ENCODE data around the gene SMAD7. TPM values are rescaled to one million over a fixed set of nuclear protein-coding genes. Genes with fewer than 3 reads are reported as not detected.

Gene SMAD7
- total RNA-seq, 2 experiments from 2014 or later = 13.6 to 14.4 TPM

GRCh38 chr18:48962994-48963561 lies 12.3 kb upstream of the SMAD7 start:
- H3K27me3 Mint-ChIP-seq = peaks cover 2% of the 10 kb centered on the region
- no peak overlapping the region for H3K27ac Mint-ChIP-seq
- intact Hi-C loops (cut with micrococcal nuclease) = no loop called here
- POLR2A ChIA-PET = interaction anchor here (0.5 kb wide), 1 partner anchor 79 kb away, joined by 3 read pairs; no protein-coding TSS in a partner anchor
- no peaks in the 10 kb centered on the region for H3K9me3 Mint-ChIP-seq
- no peak for DNase-seq
- H3K36me3 Mint-ChIP-seq = no peaks in the 10 kb centered on the region
- H3K4me1 Mint-ChIP-seq (ENCODE audit: low read depth) = peaks cover 3% of the 10 kb centered on the region
- no peak overlapping the region for H3K4me3 Mint-ChIP-seq
- CTCF ChIA-PET = no interaction called here

GRCh38 chr18:48962252-48962993 lies 11.7 kb upstream of the SMAD7 start:
- no peaks in the 10 kb centered on the region for H3K36me3 Mint-ChIP-seq
- no peak for DNase-seq
- intact Hi-C loops (cut with micrococcal nuclease) = no loop called here
- ChIA-PET POLR2A (no interaction called here), CTCF (no interaction called here)
- H3K27ac Mint-ChIP-seq = no peak overlapping the region
- no peaks in the 10 kb centered on the region for H3K27me3 Mint-ChIP-seq
- no peaks in the 10 kb centered on the region for H3K9me3 Mint-ChIP-seq
- H3K4me1 Mint-ChIP-seq (ENCODE audit: low read depth) = peaks cover 3% of the 10 kb centered on the region
- H3K4me3 Mint-ChIP-seq = no peak overlapping the region

GRCh38 chr18:48961547-48961946 lies 10.8 kb upstream of the SMAD7 start:
- CTCF ChIA-PET = no interaction called here
- Mint-ChIP-seq H3K9me3 (no peaks in the 10 kb centered on the region), H3K36me3 (no peaks in the 10 kb centered on the region), H3K4me3 (no peak overlapping the region), H3K4me1 (ENCODE audit: low read depth) (peaks cover 3% of the 10 kb centered on the region), H3K27ac (no peak overlapping the region), H3K27me3 (no peaks in the 10 kb centered on the region)
- POLR2A ChIA-PET = no interaction called here
- intact Hi-C loops (cut with micrococcal nuclease) = no loop called here
- DNase-seq = no peak

GRCh38 chr18:48959921-48960920 lies 9.5 kb upstream of the SMAD7 start:
- POLR2A ChIA-PET = no interaction called here
- intact Hi-C loops (cut with micrococcal nuclease) = no loop called here
- H3K9me3 Mint-ChIP-seq = no peaks in the 10 kb centered on the region

GRCh38 chr18:48959551-48959920 lies 8.8 kb upstream of the SMAD7 start:
- intact Hi-C loops (cut with micrococcal nuclease) = no loop called here
- no peak overlapping the region for H3K4me3 Mint-ChIP-seq
- DNase-seq = no peak
- ChIA-PET CTCF (no interaction called here), POLR2A (no interaction called here)
- H3K9me3 Mint-ChIP-seq = no peaks in the 10 kb centered on the region
- no peaks in the 10 kb centered on the region for H3K27me3 Mint-ChIP-seq
- peaks cover 17% of the 10 kb centered on the region for H3K4me1 Mint-ChIP-seq (ENCODE audit: low read depth)
- no peak overlapping the region for H3K27ac Mint-ChIP-seq
- H3K36me3 Mint-ChIP-seq = no peaks in the 10 kb centered on the region

More at GRCh38 chr18:48959921-48960920, 9.5 kb upstream of the SMAD7 start:
- Mint-ChIP-seq H3K4me1 (ENCODE audit: low read depth) (peaks cover 14% of the 10 kb centered on the region), H3K27ac (peak overlapping the region; percentile 29), H3K4me3 (no peak overlapping the region), H3K27me3 (no peaks in the 10 kb centered on the region), H3K36me3 (no peaks in the 10 kb centered on the region)
- CTCF ChIA-PET = no interaction called here
- DNase-seq = no peak

- ChIA-PET POLR2A (no interaction called here), CTCF (no interaction called here)
- peaks cover 21% of the 10 kb centered on the region for H3K4me1 Mint-ChIP-seq (ENCODE audit: low read depth)
- intact Hi-C loops (cut with micrococcal nuclease) = no loop called here
- H3K27ac Mint-ChIP-seq = no peak overlapping the region
- no peak for DNase-seq
- H3K4me3 Mint-ChIP-seq = no peak overlapping the region
- no peaks in the 10 kb centered on the region for H3K27me3 Mint-ChIP-seq
- no peaks in the 10 kb centered on the region for H3K36me3 Mint-ChIP-seq
- no peaks in the 10 kb centered on the region for H3K9me3 Mint-ChIP-seq
These were observed 8.2 kb upstream of the SMAD7 start for GRCh38 chr18:48958951-48959350.

- Mint-ChIP-seq H3K27me3 (no peaks in the 10 kb centered on the region), H3K4me3 (no peak overlapping the region), H3K4me1 (ENCODE audit: low read depth) (peaks cover 18% of the 10 kb centered on the region), H3K36me3 (no peaks in the 10 kb centered on the region), H3K9me3 (no peaks in the 10 kb centered on the region), H3K27ac (no peak overlapping the region)
- CTCF ChIA-PET = no interaction called here
- intact Hi-C loops (cut with micrococcal nuclease) = no loop called here
- POLR2A ChIA-PET = no interaction called here
- DNase-seq = no peak
These were observed 6.9 kb upstream of the SMAD7 start for GRCh38 chr18:48957616-48958015.

- intact Hi-C loops (cut with micrococcal nuclease) = no loop called here
- no peak overlapping the region for H3K27ac Mint-ChIP-seq
- H3K4me1 Mint-ChIP-seq (ENCODE audit: low read depth) = peaks cover 18% of the 10 kb centered on the region
- no peak overlapping the region for H3K4me3 Mint-ChIP-seq
- CTCF ChIA-PET = no interaction called here
- POLR2A ChIA-PET = no interaction called here
- H3K36me3 Mint-ChIP-seq = no peaks in the 10 kb centered on the region
- H3K27me3 Mint-ChIP-seq = no peaks in the 10 kb centered on the region
- no peaks in the 10 kb centered on the region for H3K9me3 Mint-ChIP-seq
- no peak for DNase-seq
These were observed 6.4 kb upstream of the SMAD7 start for GRCh38 chr18:48957136-48957535.

GRCh38 chr18:48956356-48956755 lies 5.6 kb upstream of the SMAD7 start:
- Mint-ChIP-seq H3K27me3 (no peaks in the 10 kb centered on the region), H3K4me3 (no peak overlapping the region), H3K36me3 (no peaks in the 10 kb centered on the region), H3K9me3 (no peaks in the 10 kb centered on the region), H3K27ac (no peak overlapping the region), H3K4me1 (ENCODE audit: low read depth) (peaks cover 18% of the 10 kb centered on the region)
- intact Hi-C loops (cut with micrococcal nuclease) = no loop called here
- CTCF ChIA-PET = interaction anchor here (1.3 to 1.5 kb wide), 2 partner anchors 180 to 182 kb away, joined by 3 to 5 read pairs; no protein-coding TSS in a partner anchor
- DNase-seq = no peak
- POLR2A ChIA-PET = no interaction called here

- CTCF ChIA-PET = interaction anchor here (1.3 to 1.5 kb wide), 2 partner anchors 179 to 182 kb away, joined by 3 to 5 read pairs; no protein-coding TSS in a partner anchor
- POLR2A ChIA-PET = no interaction called here
- H3K27ac Mint-ChIP-seq = peak overlapping the region; percentile 62
- DNase-seq = no peak
- H3K27me3 Mint-ChIP-seq = no peaks in the 10 kb centered on the region
- intact Hi-C loops (cut with micrococcal nuclease) = no loop called here
- no peaks in the 10 kb centered on the region for H3K9me3 Mint-ChIP-seq
- no peak overlapping the region for H3K4me3 Mint-ChIP-seq
- peaks cover under 1% of the 10 kb centered on the region for H3K36me3 Mint-ChIP-seq
- H3K4me1 Mint-ChIP-seq (ENCODE audit: low read depth) = peaks cover 18% of the 10 kb centered on the region
These were observed 5.1 kb upstream of the SMAD7 start for GRCh38 chr18:48955830-48956261.

GRCh38 chr18:48954886-48955819 lies 4.4 kb upstream of the SMAD7 start:
- H3K27me3 Mint-ChIP-seq = no peaks in the 10 kb centered on the region
- peak overlapping the region; percentile 62 for H3K27ac Mint-ChIP-seq
- DNase-seq = no peak
- POLR2A ChIA-PET = interaction anchor here (4.0 kb wide), 1 partner anchor 22 kb away, joined by 24 read pairs; no protein-coding TSS in a partner anchor
- CTCF ChIA-PET = interaction anchor here (1.3 to 1.5 kb wide), 2 partner anchors 179 to 181 kb away, joined by 3 to 5 read pairs; no protein-coding TSS in a partner anchor
- peaks cover 18% of the 10 kb centered on the region for H3K4me1 Mint-ChIP-seq (ENCODE audit: low read depth)
- no peaks in the 10 kb centered on the region for H3K9me3 Mint-ChIP-seq
- intact Hi-C loops (cut with micrococcal nuclease) = no loop called here
- H3K4me3 Mint-ChIP-seq = no peak overlapping the region
- H3K36me3 Mint-ChIP-seq = peaks cover 3% of the 10 kb centered on the region

Data from activated CD4-positive, alpha-beta memory T cell treated with anti-CD3 and anti-CD28 coated beads for 36 hours (primary cell).